HG02763 (cell line): ENCODE data around the gene ARSI.

Source experiments
- ATAC-seq: cut with Tn5 transposase; IDR thresholded peaks from one replicate; pipeline ENCODE4 v1.9.1; 2021; ENCODE audit warnings: mild to moderate bottlenecking, moderate library complexity; ENCODE audit not compliant: unreplicated experiment

Gene ARSI

DNA sequence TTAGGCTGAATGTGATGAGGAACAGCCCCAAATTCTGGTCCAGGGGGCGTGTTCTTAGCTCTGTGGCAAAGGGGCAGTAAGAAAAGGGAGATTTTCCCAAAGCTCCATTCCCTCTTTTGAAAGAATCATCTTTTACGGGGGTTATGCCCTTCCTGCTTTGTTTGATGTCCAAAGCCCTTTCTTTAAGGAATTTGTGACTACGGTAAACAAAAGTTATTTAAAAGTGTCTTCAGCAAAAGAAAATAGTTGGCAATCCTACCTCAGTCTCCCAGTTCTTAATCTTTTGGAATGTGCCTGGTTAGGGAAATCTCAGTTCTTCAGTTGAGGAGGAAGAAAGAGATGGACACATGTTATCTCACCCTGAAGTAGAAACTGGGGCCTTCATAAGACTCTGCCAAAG, 24.4 kb upstream of the ARSI start:
- no peak for ATAC-seq

DNA sequence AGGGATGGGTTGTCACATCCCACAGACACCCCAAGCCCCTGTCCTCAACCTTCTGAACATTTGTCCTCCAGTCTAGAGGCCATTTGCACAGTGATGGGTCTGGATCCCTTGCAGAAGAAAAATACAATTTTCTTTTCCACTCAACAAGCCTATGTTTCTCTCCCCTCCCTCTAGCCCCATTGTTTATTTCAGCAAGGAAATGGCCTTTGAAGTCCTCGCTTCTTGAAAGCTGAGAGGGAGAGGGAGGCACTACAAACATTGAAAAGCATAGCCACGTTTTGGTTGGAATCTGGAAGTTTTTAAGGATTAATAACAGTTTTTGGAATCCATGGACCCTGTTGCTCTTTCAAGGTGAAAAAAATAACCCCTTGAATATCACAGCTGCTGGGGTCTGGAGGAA, 24.0 kb upstream of the ARSI start:
- no peak for ATAC-seq

DNA sequence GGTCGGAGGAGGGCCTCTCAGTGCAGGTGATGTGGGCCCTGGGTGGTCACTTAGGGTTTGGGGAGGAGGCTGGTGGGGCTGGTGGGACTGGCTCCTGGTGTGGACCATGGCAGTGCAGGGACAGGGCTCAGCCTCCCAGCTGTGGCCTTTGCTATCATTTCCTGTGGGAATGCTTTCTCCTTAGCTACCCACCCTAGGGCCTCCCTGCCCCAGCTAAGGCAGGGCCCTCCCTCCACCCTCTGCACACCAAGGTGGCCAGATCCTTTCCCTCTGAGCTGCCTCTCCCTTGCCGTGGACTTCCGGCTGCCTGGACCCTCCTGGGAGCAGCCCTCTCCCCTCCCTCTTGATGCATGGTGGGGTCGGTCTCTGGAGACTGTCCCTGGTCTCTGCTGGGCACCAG, 22.7 kb upstream of the ARSI start:
- no peak for ATAC-seq

DNA sequence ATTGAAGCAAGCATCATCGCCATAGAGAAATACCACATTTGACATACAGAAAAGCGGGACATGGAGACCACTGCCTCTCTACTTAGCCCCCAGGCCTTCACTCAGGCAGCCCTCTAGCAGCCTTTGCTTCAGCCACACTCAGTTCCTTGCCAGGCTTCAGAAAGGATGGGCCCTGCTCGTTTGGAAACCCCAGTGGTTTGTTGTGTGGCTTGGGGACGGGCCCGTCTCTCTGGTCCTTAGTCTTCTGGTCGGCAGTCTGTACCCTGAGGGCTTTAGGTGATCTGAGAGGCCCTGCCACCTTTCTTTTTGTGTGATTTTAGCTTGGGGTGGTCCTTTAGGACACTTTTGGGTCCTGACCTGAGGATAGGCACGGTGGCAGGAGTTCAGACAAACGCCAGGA, 21.1 kb upstream of the ARSI start:
- ATAC-seq, result no peak

DNA sequence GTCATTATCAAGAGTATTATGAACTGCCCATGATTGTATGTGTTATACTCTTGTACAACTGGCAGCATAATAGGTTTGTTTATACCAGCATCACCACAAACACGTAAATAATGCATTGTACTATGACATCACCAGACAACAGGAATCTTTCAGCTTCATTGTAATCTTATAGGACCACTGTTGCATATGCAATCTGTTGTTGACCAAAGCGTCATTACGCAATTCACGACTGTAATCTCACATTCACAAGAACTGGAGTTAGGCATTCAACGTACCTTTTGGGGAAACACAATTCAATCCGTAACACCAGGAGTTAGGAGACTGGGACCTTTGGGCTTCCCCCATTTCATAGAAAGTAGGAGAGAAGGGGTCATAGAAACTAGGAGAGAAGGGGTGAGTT, 20.4 kb upstream of the ARSI start:
- no peak for ATAC-seq

DNA sequence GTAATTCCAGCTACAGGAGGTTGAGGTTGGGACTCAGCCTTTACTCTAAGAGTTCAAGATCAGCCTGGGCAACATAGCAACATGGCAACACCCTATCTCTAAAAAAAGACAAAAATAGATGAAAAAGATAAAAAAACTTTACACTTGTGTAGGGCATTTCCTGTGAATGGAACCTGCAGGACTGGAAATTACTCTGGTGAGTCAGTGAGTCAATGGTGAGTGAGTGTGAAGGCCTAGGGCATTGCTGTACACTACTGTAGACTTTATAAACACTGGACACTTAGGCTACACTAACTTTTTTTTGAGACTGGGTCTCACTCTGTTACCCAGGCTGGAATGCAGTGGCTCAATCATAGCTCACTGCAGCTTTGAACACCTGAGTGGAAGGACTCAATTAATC, 19.5 kb upstream of the ARSI start:
- no peak for ATAC-seq

DNA sequence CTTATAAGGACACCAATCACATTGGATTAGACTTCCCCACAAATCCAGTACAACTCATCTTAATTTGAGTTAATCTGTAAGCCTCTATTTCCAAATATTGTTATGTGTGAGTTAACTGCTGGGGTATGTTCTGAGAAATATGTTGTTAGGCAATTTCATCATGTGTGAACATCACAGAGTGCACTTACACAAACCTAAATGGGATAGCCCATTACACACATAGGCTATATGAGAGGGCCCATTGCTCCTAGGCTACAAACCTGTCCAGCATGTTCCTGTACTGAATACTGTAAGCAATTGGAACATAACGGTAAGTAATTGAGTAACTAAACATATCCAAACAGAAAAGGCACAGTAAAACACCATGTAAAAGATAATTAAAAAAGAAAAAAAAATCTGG, 19.1 kb upstream of the ARSI start:
- no peak for ATAC-seq

DNA sequence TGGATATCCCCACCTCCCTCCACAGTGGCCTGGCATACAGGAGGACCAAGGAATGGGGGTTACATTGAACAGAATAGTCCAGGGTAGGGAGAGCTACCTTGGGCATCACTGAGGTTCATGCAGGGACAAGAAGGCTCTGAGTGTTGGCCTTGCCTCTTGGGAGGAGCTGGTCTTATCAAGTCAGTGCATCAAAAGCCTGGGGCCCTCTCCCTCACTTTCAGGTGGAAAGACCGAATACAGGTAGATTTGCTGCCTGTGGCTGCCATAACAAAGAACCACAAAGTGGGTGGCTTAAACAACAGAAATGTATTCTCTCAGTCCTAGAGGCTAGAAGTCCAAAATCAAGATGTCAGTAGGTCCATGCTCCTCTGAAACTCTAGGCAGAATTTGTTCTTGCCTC, 18.5 kb upstream of the ARSI start:
- no peak for ATAC-seq

DNA sequence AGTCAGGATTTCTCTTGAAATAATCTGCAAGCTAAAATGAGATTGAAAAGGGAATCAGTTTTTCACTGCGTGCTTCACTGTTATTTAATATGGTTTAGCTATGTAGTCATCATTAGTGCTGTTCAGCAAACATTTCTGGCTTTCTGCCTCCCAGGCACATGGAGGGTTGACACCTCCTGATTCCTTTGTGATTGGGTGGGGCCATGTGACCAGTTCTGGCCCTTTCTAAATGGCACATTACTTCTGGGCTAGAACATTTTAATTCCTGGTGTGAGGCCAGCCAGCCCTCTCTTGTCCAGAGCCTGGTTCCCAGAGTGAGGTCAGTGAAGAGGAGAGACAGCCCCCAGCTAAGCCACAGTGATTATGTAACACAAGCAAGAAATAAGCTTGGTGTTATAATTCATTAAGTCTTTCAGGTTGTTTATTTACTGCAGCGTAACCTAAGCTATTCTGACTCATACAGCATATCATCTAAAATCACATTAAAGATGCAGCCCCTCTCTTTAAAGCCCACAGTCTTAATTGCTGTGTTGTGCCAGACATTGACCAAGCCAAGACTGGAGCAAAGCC, 17.4 kb upstream of the ARSI start:
- ATAC-seq, result no peak

DNA sequence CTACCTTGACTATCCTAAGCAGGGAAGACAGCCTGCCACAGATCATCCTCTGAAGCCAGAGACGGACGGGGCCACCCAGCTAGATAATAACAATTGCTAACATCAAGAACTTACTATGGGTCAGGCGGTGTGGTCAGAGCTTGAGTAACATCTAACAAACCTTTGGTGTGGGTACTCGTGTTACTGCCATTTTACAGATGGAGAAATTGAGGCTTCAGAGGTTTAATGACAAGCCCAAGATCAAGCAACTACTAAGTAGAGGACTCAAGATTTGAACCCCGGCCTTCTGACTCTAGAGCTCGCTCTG, 16.7 kb upstream of the ARSI start:
- no peak for ATAC-seq

DNA sequence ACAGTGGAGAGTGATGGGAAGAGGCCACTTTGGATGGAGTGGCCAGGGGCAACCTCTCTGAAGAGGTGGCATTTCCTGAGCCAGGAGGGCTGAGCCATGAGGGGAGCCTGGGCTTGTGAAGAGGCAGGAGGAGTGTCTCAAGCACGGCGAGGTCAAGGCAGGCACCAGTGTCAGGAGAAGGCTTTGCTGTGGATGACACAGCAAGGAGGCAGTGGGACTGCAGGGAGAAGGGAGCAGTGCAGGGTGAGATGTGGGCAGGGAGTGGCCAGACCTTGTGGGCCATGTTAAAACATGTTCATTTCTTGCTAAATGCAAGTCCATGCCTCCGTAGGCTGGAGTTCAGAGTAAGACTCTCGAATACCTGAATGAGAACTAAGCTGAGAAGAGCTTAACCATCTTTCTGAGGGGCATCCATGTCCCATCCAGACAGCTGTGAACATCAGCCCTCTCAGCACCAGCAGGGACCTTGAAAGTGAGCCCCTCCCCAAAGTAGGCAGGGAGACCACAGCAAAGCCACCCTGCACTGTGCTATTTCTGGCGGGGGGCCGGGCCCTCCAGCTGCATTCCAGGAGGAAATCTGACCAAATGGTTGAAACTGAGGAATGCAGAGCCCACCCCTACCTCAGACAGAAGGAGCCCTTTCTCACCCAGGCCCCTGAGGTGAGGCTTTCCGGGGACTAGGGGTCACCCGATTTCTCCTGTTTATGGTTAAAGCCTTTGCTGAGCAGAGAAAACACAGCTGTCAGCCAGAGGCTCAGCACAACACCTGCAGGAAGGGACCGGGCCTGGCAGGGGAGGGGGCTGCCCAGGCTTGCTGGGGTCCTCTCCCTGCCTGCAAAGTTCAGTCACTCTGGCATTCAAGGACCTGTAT, 16.1 kb upstream of the ARSI start:
- no peak for ATAC-seq

DNA sequence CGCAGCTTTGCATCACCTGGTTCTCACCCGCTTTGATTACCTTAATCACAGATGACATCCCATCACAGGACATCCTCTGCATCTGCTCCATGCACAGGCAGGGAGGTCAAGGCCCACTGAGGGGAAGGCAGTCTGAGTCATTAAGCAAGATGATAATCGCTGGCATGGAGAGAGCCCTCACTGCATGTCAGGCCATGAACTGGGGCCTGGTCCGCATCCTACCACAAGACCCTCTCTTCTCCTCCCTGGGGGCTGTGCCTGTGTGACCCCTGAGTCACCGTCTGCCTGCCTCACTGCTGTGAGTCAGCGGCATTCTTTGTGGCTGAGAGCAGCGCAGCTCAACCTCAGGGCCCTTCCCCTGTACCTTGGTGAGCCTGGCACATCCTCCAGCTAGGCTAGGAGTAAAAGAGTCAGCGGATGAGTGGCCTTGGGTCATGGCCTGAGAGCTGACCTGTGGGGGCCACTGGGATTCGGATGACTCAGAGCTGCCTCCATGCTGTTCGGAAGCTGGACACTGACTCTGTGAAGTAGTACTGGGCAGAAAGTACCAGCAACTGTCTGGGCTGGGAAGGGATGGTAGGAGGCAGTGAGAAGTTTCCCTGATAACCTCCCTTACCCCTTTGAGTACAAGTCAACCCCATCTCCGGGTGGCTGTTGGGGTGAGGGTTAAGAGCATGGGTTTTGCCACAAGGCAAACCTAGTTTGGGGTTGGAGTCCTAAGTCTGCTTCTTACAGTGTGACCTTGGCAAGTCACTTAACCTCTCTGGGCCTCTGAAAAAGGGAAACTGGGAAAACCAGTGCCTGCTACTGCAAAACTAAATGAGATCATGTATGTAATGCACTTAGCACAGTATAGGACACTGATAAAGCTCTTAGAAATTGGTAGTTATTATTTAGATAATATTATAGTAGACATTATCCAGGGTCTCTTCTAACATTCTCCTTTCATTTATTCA, 14.6 kb upstream of the ARSI start:
- ATAC-seq, result no peak

DNA sequence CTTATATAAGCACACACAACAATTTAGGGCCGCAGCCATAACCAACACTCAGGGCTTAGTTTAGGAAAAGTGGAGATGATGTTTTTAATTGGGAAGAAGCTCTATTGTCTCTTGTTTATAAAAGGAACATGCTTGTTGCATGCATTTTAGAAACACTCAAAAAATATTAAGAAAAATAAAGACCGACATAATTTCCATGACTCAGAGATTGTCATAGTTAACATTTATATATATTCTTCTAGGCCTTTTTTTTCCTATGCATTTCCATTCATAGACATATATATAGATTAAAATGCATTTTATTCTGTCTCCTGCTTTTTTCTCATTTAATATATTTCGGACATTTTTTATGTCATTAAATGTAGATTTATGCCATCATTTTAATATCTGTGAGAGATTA, 13.6 kb upstream of the ARSI start:
- no peak for ATAC-seq

DNA sequence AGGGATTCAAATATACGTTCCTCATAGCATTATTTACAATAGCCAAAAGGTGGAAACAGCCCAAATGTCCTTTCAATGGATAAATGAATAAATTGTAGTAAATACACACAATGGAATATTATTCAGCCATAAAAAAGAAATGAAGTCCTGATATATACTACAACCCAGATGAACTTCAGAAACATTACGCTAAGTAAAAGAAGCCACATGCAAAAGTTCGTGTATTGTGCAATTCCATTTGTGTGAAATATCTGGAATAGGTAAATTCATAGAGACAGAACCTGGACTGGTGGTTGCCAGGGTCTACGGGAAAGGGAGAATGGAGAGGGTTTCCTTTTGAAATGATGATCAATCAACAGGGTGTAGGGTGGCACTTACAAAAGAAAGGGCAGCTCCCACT, 12.5 kb upstream of the ARSI start:
- no peak for ATAC-seq

DNA sequence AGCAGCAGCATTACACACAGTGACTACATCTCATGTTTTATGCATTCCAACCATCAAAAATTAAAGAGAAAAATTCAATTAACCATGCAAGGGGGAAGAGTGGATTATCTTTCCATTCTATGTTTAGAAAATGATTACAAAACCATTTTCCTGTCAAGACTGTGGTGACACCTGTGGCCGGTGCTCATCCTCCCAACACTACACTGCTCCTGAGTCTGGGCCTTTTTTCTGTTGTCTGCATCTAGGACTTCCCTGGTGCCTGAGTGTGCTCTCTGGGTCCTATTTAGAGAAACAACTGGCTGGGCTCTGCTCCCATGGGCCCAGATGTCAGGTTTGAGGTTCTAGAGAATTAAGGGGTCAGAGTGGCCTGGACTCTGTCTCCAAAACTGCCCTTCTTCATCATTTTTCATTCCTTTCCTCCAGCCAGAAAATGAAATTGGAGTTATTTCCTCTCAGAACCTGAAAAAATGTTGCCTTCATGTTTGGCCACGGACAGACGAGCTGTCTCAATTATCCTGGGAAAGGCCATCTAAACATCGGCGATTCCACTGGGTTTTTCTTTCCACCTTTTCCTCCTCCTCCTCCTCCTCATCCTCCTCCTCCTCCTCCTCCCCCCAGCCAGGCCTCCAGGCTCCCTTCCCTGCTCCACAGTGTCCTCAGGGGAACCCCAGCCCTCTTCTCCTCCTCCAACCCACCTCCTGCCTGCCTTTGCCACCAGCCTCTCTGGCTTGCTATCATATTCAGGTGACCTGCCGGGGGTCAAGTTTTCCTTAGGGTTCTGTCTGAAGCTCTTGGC, 11.4 kb upstream of the ARSI start:
- ATAC-seq, result no peak

DNA sequence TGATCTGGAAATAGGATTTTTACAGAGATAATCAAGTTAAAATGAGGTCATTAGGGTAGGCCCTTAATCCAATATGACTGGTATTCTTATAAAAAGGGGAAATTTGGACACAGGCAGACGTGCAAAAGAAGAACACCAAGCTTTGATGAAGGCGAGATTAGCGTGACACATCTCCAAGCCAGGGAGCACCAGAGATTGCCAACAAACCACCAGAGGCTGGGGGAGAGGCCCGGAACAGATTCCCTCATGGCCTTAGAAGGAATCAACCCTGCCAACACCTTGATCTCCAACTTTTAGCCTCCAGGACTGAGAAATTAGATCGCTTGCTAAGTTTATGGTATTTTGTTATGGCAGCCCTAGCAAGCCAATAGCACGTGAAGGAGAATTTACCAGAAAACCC, 10.8 kb upstream of the ARSI start:
- ATAC-seq, result no peak

DNA sequence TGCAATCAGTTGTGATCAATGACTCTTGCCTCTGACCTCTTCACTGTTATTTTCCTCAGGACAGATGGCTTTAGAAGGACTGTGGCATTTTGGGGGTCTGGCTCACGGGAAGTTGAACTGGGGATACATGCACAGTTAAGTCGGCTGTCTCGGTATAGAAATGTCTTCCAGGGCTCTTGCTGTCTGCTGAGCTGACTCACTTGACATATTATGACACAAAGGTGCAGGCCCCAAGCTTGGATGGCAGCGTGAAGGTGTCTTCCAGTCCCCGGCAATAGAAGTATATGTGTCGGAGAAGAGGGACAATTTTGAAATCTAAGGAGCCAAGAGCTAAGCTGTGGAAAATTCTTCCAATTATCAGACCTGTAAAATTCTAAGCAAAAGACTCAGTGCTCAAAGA, 9.8 kb upstream of the ARSI start:
- ATAC-seq, result no peak

DNA sequence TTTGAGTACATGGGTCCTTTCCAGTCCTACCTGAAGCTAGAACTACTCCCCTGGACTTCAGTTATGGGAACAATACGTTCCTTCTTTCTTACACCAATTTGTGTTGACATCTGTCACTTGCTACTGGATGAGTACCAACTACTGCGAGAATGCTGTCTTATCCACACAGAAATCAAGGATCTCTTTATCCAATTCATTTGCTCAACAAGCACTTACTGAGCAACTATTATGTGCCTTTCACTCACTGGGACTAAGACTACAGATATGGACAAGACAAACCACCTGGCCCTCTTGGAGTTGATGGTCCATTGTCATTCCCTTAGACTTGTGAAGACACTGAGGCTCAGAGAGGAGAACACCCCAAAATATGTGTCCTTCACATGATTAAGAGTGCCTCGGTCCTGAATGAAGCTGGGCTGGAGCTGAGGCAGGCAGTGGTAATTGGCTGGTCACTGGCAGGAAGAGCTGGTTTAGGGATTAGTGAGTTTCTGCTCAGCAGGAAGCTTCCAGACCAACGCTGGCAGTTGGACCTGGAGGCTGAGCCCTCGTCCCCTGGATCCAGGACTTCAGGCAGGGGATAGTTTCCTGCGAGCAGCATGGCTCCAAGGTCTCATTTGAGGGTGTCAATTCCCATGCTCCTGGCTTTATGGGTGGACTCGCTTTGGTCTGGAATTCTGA, 8.4 kb upstream of the ARSI start:
- no peak for ATAC-seq

DNA sequence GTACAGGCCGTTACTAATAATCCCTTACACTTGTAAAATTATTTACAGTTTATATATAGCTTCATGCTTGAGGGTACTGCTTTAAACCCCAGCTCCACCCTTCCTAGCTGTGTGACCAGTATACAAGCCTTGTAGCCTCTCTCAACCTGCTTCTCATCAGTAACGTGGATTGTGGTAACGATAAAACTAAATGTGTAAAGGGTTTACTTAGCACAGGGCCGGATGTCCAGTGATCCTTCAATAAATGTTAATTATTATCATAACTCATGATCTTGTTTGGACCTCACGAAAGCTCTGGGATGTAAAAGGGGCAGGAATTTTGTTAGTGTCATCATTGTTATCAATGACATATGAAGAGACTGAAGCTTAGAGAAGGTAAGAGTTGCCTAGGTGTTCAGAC, 7.5 kb upstream of the ARSI start:
- no peak for ATAC-seq

DNA sequence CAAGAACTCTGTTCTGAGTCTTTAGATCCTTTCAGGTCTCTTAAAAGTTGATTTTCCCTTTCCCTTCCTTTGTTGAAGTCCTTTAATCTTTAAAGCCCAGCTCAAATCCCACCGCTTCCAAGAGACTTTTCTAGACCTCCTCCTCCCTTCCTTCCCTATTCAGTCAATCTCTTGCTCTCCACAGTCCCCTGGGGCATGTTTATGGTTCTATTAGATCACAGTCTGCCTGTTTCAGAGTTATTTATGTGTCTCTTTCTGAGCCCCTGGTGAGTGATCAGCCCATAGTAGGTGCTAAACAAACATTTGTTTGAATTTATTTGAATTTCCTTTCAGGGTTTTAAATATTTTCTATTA, 7.2 kb upstream of the ARSI start:
- ATAC-seq, result no peak
